Caco-2 (cell line): ENCODE results near the gene KDM4B. TPM values are rescaled to one million over a fixed set of nuclear protein-coding genes. Genes with fewer than 3 reads are reported as not detected.

ENCODE experiments used
- BruUV-seq: library from RNA; stranded (reverse); fragments of 400-500 nt; replicated peaks from 2 replicates; lab custom pipeline; 2021; lab: Mats Ljungman, UMichigan
- CTCF ChIA-PET: fragments of 300-600 bp; sonication (Branson Sonifier 250); formaldehyde crosslinking; loops from one replicate; lab custom pipeline; 2022; ENCODE audit warnings: antibody characterized with exemption; lab: Charles Lee
- POLR2A ChIA-PET: fragments of 300-600 bp; sonication (Branson Sonifier 250); formaldehyde crosslinking; loops from one replicate; lab custom pipeline; 2022; ENCODE audit warnings: antibody characterized with exemption; lab: Charles Lee
- DNase-seq, 2 experiments: peaks; one replicate each; pipeline versions ENCODE4 v3.0.0 to v3.0.0-alpha.2; 2020 to 2022
- H3K27me3 ChIP-seq: replicated peaks from 2 replicates; pipeline ENCODE4 v1.6.0; 2011; ENCODE audit warnings: low read length; ENCODE audit not compliant: control insufficient read depth, insufficient read depth
- H3K36me3 ChIP-seq: 2 replicates; pipeline ENCODE4 v1.5.1; 2011; ENCODE audit warnings: low read length; ENCODE audit not compliant: control insufficient read depth, insufficient read depth
- H3K4me1 ChIP-seq: fragments of 250-450 bp; sonication (Bioruptor Pico); 2 replicates; pipeline ENCODE4 v1.5.1; 2020; ENCODE audit warnings: mild to moderate bottlenecking
- H3K4me3 ChIP-seq: 2 replicates; pipeline ENCODE4 v1.5.1; 2011; ENCODE audit warnings: low read depth, mild to moderate bottlenecking, control low read depth, low read length
- H3K9me3 ChIP-seq: fragments of 250-450 bp; sonication (Bioruptor Pico); 2 replicates; pipeline ENCODE4 v1.5.1; 2020; ENCODE audit warnings: mild to moderate bottlenecking, moderate library complexity
- H3K27ac Mint-ChIP-seq: one replicate; pipeline ENCODE4 v1.8.0; 2022; ENCODE audit warnings: mixed read lengths; ENCODE audit not compliant: unreplicated experiment
- H3K27me3 Mint-ChIP-seq: one replicate; pipeline ENCODE4 v1.8.0; 2022; ENCODE audit warnings: mixed read lengths; ENCODE audit not compliant: insufficient read depth, unreplicated experiment
- H3K36me3 Mint-ChIP-seq: one replicate; pipeline ENCODE4 v1.8.0; 2022; ENCODE audit warnings: mild to moderate bottlenecking, mixed read lengths; ENCODE audit not compliant: insufficient read depth, unreplicated experiment
- H3K4me1 Mint-ChIP-seq: one replicate; pipeline ENCODE4 v1.8.0; 2022; ENCODE audit warnings: low read depth, mixed read lengths; ENCODE audit not compliant: unreplicated experiment
- H3K4me3 Mint-ChIP-seq: one replicate; pipeline ENCODE4 v1.8.0; 2022; ENCODE audit warnings: mild to moderate bottlenecking, moderate library complexity, mixed read lengths; ENCODE audit not compliant: unreplicated experiment
- H3K9me3 Mint-ChIP-seq: one replicate; pipeline ENCODE4 v1.8.0; 2022; ENCODE audit warnings: mixed read lengths; ENCODE audit not compliant: unreplicated experiment
- intact Hi-C: fragments of 100-400 bp; cut with micrococcal nuclease; formaldehyde crosslinking; loops from one replicate; pipeline ENCODE4 v1.10.0; 2022; ENCODE audit not compliant: unreplicated experiment
- total RNA-seq: library from RNA; stranded (reverse); gene quantifications from 2 replicates; pipeline ENCODE4 v1.2.3, GENCODE V29; 2022
- TF ChIP-seq, protein P1 (sequence below), 2 experiments: fragments of 200-600 bp in 1 of 2; IDR thresholded peaks; 1 replicate in 1 of 2; 2 replicates in 1 of 2; pipeline versions ENCODE4 v1.5.1 to v1.8.0; 2011 to 2022; ENCODE audit warnings: antibody characterized with exemption in 1 of 2, control low read depth in 1 of 2, inconsistent platforms in 1 of 2, low read depth in 1 of 2, low read length in 1 of 2, mild to moderate bottlenecking in 1 of 2, moderate library complexity in 1 of 2; ENCODE audit not compliant: insufficient read depth in 1 of 2, severe bottlenecking in 1 of 2, unreplicated experiment in 1 of 2

The KDM4B gene
- total RNA-seq, 1 experiment from 2014 or later, result 27.4 TPM

DNA sequence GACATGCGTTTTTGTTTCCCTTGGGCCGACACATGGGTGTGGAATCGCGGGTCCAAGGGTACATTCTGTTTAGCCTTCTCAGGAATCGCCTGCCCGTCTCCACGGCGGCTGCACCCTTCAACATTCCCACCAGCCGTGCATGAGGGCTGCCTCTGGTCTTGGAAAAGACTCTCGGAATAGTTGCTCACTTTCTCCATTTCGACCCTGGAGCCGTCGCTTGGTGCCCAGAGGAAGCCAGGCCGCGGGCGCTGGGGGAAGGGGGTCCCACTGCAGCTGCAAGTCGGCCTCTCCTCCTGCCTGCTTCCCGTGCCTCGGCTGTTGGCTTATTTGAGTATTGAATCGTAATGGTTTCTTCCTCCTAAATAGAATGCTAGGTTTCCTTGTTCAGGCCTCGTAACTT lies 51.5 kb downstream of the KDM4B start:
- Mint-ChIP-seq H3K9me3 (no peaks in the 10 kb centered on the region), H3K27me3 (no peaks in the 10 kb centered on the region), H3K4me1 (no peaks in the 10 kb centered on the region), H3K4me3 (no peak overlapping the region), H3K27ac (no peak overlapping the region), H3K36me3 (no peaks in the 10 kb centered on the region)
- no peaks in the 10 kb centered on the region for H3K36me3 ChIP-seq
- BruUV-seq, result no TSS peak
- no peak overlapping the region for H3K4me3 ChIP-seq
- ChIA-PET POLR2A (no interaction called here), CTCF (interaction anchor here (1.0 kb wide), 1 partner anchor 151 kb away, joined by 5 read pairs; no protein-coding TSS in a partner anchor)
- H3K4me1 ChIP-seq, result no peaks in the 10 kb centered on the region
- intact Hi-C loops, result no loop called here
- H3K27me3 ChIP-seq, result no peaks in the 10 kb centered on the region
- TF ChIP-seq, protein P1, sequence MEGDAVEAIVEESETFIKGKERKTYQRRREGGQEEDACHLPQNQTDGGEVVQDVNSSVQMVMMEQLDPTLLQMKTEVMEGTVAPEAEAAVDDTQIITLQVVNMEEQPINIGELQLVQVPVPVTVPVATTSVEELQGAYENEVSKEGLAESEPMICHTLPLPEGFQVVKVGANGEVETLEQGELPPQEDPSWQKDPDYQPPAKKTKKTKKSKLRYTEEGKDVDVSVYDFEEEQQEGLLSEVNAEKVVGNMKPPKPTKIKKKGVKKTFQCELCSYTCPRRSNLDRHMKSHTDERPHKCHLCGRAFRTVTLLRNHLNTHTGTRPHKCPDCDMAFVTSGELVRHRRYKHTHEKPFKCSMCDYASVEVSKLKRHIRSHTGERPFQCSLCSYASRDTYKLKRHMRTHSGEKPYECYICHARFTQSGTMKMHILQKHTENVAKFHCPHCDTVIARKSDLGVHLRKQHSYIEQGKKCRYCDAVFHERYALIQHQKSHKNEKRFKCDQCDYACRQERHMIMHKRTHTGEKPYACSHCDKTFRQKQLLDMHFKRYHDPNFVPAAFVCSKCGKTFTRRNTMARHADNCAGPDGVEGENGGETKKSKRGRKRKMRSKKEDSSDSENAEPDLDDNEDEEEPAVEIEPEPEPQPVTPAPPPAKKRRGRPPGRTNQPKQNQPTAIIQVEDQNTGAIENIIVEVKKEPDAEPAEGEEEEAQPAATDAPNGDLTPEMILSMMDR (IDR thresholded peaks at IDR 0.05; ENCODE audit: insufficient read depth in 1 of 2, low read depth in 1 of 2, low read length in 1 of 2, severe bottlenecking in 1 of 2, unreplicated experiment in 1 of 2), result no peak
- DNase-seq, result no peak
- no peaks in the 10 kb centered on the region for H3K9me3 ChIP-seq

DNA sequence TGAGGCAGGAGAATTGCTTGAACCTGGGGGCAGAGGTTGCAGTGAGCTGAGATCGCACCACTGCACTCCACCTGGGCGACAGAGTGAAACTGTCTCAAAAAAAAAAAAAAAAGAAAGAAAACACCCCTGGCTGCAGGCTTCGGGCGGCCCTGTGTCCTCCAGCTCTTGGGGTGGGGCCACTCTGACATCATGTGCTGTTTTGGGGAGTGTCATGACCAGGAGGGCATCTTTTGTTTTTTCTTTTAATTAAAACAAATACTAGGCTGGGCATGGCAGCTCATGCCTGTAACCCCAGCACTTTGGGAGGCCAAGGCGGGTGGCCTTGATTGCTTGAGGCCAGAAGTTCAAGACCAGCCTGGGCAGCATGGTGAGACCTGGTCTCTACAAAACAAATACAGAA lies 52.1 kb downstream of the KDM4B start:
- Histone ChIP-seq H3K27me3 (no peaks in the 10 kb centered on the region), H3K4me3 (no peak overlapping the region), H3K9me3 (no peaks in the 10 kb centered on the region), H3K4me1 (no peaks in the 10 kb centered on the region), H3K36me3 (no peaks in the 10 kb centered on the region)
- no peaks in the 10 kb centered on the region for H3K4me1 Mint-ChIP-seq
- H3K27me3 Mint-ChIP-seq, result no peaks in the 10 kb centered on the region
- no peaks in the 10 kb centered on the region for H3K9me3 Mint-ChIP-seq
- H3K27ac Mint-ChIP-seq, result no peak overlapping the region
- no peaks in the 10 kb centered on the region for H3K36me3 Mint-ChIP-seq
- BruUV-seq, result no TSS peak
- DNase-seq, result no peak
- TF ChIP-seq, protein P1 (IDR thresholded peaks at IDR 0.05; ENCODE audit: insufficient read depth in 1 of 2, low read depth in 1 of 2, low read length in 1 of 2, severe bottlenecking in 1 of 2, unreplicated experiment in 1 of 2), result no peak
- POLR2A ChIA-PET, result no interaction called here
- H3K4me3 Mint-ChIP-seq, result no peak overlapping the region
- CTCF ChIA-PET, result interaction anchor here (1.0 kb wide), 1 partner anchor 152 kb away, joined by 5 read pairs; no protein-coding TSS in a partner anchor
- intact Hi-C loops, result no loop called here

DNA sequence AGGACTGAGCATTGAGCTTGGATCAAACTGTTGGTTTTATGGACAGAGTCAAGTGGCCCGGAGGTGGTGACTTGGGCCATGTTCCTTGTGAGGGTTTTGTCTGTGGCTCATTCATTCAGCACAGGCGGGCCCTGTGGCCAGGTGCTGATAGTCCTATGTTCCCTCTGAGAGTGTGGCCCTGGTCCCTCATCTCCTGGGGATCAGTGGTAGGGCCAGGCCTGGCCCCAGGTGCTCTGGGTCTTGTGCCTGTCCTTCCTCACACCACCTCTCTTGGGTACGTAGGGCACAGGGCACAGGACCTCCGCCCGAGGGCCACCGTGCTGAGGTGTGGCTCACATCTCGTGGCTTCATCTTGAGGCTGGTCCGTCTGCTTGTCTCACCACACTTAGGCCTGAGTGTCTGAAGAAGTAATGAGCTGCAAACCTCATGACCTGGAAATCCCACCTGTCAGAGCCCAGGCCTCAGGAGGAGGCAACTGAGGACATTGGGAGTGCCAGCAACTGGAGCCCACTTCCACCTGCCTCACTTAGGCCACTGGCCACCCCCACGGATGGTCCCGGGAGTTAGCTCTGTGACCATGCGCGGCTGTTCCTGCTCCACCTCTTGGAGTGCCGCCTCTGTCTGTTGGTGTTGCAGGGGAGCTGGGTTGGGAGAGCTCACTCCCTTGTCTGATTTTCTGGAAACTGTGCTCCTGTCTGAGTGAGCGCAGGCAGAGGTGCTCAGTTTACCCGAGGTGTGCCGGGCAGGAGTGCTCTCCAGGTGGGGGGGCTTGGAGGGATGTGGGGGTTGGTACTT lies 53.4 kb downstream of the KDM4B start:
- ChIA-PET CTCF (no interaction called here), POLR2A (no interaction called here)
- no peak overlapping the region for H3K4me3 Mint-ChIP-seq
- H3K4me1 Mint-ChIP-seq, result no peaks in the 10 kb centered on the region
- no peaks in the 10 kb centered on the region for H3K4me1 ChIP-seq
- no peaks in the 10 kb centered on the region for H3K9me3 ChIP-seq
- no TSS peak for BruUV-seq
- TF ChIP-seq, protein P1 (IDR thresholded peaks at IDR 0.05; ENCODE audit: insufficient read depth in 1 of 2, low read depth in 1 of 2, low read length in 1 of 2, severe bottlenecking in 1 of 2, unreplicated experiment in 1 of 2), result no peak
- peak overlapping the region; percentile 27 for H3K27ac Mint-ChIP-seq
- intact Hi-C loops, result no loop called here
- H3K27me3 ChIP-seq, result no peaks in the 10 kb centered on the region
- no peaks in the 10 kb centered on the region for H3K27me3 Mint-ChIP-seq
- H3K4me3 ChIP-seq, result no peak overlapping the region
- H3K36me3 Mint-ChIP-seq, result no peaks in the 10 kb centered on the region
- no peaks in the 10 kb centered on the region for H3K36me3 ChIP-seq
- no peak for DNase-seq
- no peaks in the 10 kb centered on the region for H3K9me3 Mint-ChIP-seq
